Measurements from ENCODE around the gene GBGT1. TPM values are rescaled to one million over a fixed set of nuclear protein-coding genes. Genes with fewer than 3 reads are reported as not detected.

The GBGT1 gene
- total and polyA plus RNA-seq, 5 donors from 2014 or later: 0.67 to 1.6 (median 1.5) TPM; not detected in 2

DNA sequence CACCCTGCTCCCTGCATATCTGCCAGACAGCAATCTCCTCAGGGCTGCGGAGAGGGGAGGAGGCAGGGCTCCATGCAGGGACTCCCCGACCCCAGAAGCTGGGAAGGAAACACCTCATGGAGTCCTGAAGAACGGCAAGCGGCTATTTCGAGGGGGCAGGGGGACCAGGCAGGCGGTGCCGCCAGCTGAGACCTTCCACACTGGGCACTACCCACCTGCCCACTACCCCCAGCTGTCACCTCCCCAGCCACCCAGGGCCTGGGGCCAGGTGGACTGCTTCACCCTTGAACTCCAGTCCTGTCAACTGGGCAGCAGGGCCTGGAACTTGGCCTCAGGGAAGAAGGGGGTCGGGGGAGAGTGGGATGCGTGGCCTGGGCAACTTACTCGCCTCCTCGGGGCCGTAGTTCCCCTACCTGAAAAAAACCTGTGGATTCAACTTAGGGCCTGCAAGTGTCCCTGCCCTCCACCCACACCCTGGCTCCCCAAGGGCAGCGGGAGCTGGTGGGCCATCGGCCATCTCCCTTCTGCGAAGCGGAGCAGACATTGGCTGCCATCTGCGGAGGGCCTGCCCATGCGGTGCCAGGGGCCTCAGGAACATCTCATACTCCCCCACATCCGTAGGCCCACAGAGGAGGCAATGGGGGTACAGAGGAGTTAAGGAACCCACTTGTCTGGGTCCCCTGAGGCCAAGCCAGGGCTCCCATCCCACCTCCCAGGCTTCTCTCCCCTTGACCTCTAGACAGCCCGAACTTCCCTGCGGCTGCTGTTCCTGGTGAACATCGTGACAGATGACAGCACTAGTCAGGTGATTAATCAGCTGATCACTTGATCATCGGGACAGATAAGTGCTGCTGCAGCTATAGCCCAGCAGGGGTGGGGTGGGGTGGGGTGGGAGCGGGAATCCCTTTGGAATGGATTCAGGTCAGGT, 24.2 kb downstream of the GBGT1 start:
- DNase-seq (no peak), ATAC-seq (ENCODE audit: low read depth in 2 of 2) (no peak)
- no peaks in the 10 kb centered on the region for H3K9me3 ChIP-seq (ENCODE audit: control insufficient read depth in 2 of 2, low read length in 2 of 2)
- H3K4me1 Mint-ChIP-seq: peaks cover 14 to 86% (median 35%) of the 10 kb centered on the region in 4 donors
- H3K27me3 ChIP-seq (ENCODE audit: control insufficient read depth, insufficient read depth, low read length): no peaks in the 10 kb centered on the region
- peaks cover 83% of the 10 kb centered on the region for H3K4me1 ChIP-seq (ENCODE audit: control insufficient read depth, insufficient read depth, low read length, poor library complexity, severe bottlenecking)
- no peak overlapping the region for H3K4me3 ChIP-seq (ENCODE audit: low read depth, low read length)
- peaks cover 0 to 2% (median 0%) of the 10 kb centered on the region in 7 donors for H3K9me3 Mint-ChIP-seq
- H3K36me3 Mint-ChIP-seq: peaks cover 5% of the 10 kb centered on the region
- H3K27ac Mint-ChIP-seq: peak overlapping the region; percentile 65 to 90 (median 83)
- no peaks in the 10 kb centered on the region for H3K36me3 ChIP-seq (ENCODE audit: control insufficient read depth, insufficient read depth, low read length)
- H3K4me3 Mint-ChIP-seq: peak overlapping the region in 2 of 4 donors; percentile 21 to 25
- peak overlapping the region; percentile 98 for H3K27ac ChIP-seq (ENCODE audit: insufficient read depth, low read length, poor library complexity, severe bottlenecking)
- H3K27me3 Mint-ChIP-seq: no peaks in the 10 kb centered on the region

DNA sequence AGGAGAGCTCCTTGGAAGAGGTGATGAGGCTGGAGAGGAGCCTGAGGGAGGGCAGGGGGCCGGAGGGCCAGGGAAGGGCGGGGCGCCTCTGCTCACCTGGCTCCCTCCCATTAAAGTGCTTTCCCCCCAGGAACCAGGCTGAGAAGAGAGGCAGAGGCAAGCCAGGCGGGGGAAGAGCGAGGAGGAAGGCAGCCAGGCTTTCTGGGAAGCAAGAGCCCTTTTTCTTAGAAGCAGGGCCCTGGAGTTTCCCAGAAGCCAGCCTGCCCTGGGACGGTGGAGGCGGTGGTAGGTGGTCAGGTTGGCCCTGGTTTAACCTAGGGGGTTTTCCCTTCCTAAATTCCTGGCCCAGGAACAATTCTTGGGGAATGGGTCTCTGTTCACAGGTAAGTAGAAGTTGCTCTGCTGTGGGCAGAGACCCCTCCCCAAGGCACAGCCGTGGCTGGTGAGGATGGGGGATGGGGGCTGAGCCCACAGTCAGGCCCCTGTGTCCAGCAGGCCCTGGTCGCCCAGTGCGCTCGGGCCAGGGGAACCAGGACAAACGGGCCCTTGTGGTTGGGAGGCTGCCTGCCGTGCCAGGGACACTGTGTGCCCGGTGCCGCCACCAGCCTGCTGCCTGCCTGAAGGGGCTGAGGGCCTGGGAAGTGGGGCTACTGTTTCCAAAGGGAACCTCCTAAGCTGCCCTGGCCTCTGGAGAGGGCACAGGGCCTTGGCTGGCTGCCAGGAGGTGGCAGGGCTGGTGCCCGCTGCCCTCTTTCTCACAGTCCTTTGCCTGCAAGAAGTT, 26.1 kb downstream of the GBGT1 start:
- H3K4me3 ChIP-seq (ENCODE audit: low read depth, low read length): no peak overlapping the region
- H3K27me3 Mint-ChIP-seq: no peaks in the 10 kb centered on the region
- ATAC-seq (ENCODE audit: low read depth in 2 of 2) (no peak), DNase-seq (peak in 1 of 3 donors; percentile 77)
- H3K4me1 Mint-ChIP-seq: peaks cover 7 to 87% (median 39%) of the 10 kb centered on the region in 4 donors
- H3K27ac ChIP-seq (ENCODE audit: insufficient read depth, low read length, poor library complexity, severe bottlenecking): peak overlapping the region; percentile 56
- no peaks in the 10 kb centered on the region for H3K9me3 Mint-ChIP-seq
- H3K36me3 Mint-ChIP-seq: peaks cover 5% of the 10 kb centered on the region
- no peaks in the 10 kb centered on the region for H3K9me3 ChIP-seq (ENCODE audit: control insufficient read depth in 2 of 2, low read length in 2 of 2)
- no peaks in the 10 kb centered on the region for H3K27me3 ChIP-seq (ENCODE audit: control insufficient read depth, insufficient read depth, low read length)
- H3K36me3 ChIP-seq (ENCODE audit: control insufficient read depth, insufficient read depth, low read length): no peaks in the 10 kb centered on the region
- H3K4me3 Mint-ChIP-seq: peak overlapping the region in 3 of 4 donors; percentile 12 to 69 (median 61)
- peaks cover 85% of the 10 kb centered on the region for H3K4me1 ChIP-seq (ENCODE audit: control insufficient read depth, insufficient read depth, low read length, poor library complexity, severe bottlenecking)
- peak overlapping the region; percentile 97 to 100 (median 100) for H3K27ac Mint-ChIP-seq

DNA sequence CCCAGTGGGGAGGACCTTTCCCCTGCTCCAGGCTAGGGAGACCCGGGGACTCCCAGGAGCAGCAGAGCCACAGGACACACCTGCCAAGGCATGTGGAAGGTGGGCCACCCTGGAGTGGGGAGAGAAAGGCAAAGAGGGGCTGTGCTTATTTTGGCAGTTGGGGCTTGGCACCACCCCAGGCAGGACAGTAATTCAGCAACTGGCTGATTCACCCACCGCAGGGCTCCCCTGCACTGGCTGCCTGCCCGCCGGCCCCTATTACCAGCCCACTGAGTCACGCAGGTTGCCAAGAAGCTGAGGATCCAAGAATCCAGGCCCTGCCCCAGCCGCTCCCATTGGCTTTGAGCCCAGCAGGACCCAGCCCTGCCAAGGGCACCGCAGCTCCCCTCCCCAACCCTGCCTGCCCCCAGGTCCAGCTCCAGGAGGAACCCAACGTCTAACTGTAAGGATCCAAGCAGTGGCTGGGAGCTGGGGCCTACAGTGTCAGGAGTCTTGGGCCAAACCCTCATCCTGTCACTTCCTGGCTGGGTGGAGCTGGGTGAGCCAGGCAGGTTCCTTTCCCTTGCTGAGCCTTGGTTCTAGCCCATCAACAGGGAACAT, 28.5 kb downstream of the GBGT1 start:
- Mint-ChIP-seq H3K9me3 (peaks cover 0 to 1% (median 0%) of the 10 kb centered on the region in 7 donors), H3K4me1 (peaks cover 7 to 89% (median 42%) of the 10 kb centered on the region in 4 donors), H3K36me3 (peaks cover 7% of the 10 kb centered on the region), H3K27ac (peak overlapping the region; percentile 100), H3K27me3 (peaks cover 5% of the 10 kb centered on the region), H3K4me3 (peak overlapping the region in 3 of 4 donors; percentile 1 to 97 (median 90))
- DNase-seq (peak in 2 of 3 donors; percentile 58 to 70), ATAC-seq (ENCODE audit: low read depth in 2 of 2) (peak in 1 of 2 donors; percentile 4)
- Histone ChIP-seq H3K4me1 (ENCODE audit: control insufficient read depth, insufficient read depth, low read length, poor library complexity, severe bottlenecking) (peaks cover 85% of the 10 kb centered on the region), H3K27ac (ENCODE audit: insufficient read depth, low read length, poor library complexity, severe bottlenecking) (peak overlapping the region; percentile 100), H3K36me3 (ENCODE audit: control insufficient read depth, insufficient read depth, low read length) (no peaks in the 10 kb centered on the region), H3K4me3 (ENCODE audit: low read depth, low read length) (peak overlapping the region; percentile 54), H3K9me3 (ENCODE audit: control insufficient read depth in 2 of 2, low read length in 2 of 2) (no peaks in the 10 kb centered on the region), H3K27me3 (ENCODE audit: control insufficient read depth, insufficient read depth, low read length) (no peaks in the 10 kb centered on the region)

DNA sequence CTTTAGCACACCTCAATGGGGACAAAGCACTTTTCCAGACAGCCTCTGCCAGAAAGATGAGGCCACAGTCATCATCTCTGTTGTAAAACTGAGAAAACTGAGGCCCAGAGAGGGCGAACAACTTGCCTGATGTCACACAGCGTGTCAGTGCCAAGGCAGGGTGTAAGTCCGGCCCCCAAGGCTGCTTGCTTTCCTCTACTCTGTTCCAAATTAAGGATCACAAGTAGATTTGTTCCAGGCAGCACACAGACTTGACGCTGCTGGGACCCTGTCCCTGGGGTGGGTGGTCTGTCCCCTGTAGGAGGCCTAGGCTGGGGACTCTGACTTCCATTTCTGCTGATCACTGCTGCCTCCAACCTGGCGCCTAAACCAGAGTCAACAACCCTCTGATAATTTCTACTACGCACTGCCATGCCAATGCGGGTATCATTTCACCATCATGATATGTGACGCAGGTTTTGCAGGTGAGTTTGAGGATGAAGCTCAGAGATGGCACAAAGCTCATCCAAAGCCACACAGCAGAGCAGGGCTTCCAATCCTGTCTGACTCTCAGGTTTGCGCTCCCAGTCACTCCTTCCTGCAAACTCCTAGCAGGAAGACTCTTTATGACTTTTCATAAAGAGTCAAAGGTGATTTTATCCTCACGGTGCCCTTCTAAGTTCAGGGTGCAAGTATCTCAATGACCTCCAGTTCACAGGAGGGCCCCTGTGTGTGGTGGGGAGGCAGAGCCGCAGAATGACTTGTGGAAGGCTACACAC, 29.1 kb downstream of the GBGT1 start:
- H3K27me3 ChIP-seq (ENCODE audit: control insufficient read depth, insufficient read depth, low read length): no peaks in the 10 kb centered on the region
- H3K4me3 ChIP-seq (ENCODE audit: low read depth, low read length): peak overlapping the region; percentile 54
- Mint-ChIP-seq H3K36me3 (peaks cover 7% of the 10 kb centered on the region), H3K4me1 (peaks cover 7 to 89% (median 42%) of the 10 kb centered on the region in 4 donors), H3K9me3 (peaks cover 0 to 1% (median 0%) of the 10 kb centered on the region in 7 donors), H3K4me3 (peak overlapping the region; percentile 70 to 97 (median 90)), H3K27ac (peak overlapping the region; percentile 100), H3K27me3 (peaks cover 5% of the 10 kb centered on the region)
- H3K36me3 ChIP-seq (ENCODE audit: control insufficient read depth, insufficient read depth, low read length): no peaks in the 10 kb centered on the region
- DNase-seq (peak in 1 of 3 donors; percentile 35), ATAC-seq (ENCODE audit: low read depth in 2 of 2) (no peak)
- H3K27ac ChIP-seq (ENCODE audit: insufficient read depth, low read length, poor library complexity, severe bottlenecking): peak overlapping the region; percentile 100
- peaks cover 83% of the 10 kb centered on the region for H3K4me1 ChIP-seq (ENCODE audit: control insufficient read depth, insufficient read depth, low read length, poor library complexity, severe bottlenecking)
- H3K9me3 ChIP-seq (ENCODE audit: control insufficient read depth in 2 of 2, low read length in 2 of 2): no peaks in the 10 kb centered on the region

DNA sequence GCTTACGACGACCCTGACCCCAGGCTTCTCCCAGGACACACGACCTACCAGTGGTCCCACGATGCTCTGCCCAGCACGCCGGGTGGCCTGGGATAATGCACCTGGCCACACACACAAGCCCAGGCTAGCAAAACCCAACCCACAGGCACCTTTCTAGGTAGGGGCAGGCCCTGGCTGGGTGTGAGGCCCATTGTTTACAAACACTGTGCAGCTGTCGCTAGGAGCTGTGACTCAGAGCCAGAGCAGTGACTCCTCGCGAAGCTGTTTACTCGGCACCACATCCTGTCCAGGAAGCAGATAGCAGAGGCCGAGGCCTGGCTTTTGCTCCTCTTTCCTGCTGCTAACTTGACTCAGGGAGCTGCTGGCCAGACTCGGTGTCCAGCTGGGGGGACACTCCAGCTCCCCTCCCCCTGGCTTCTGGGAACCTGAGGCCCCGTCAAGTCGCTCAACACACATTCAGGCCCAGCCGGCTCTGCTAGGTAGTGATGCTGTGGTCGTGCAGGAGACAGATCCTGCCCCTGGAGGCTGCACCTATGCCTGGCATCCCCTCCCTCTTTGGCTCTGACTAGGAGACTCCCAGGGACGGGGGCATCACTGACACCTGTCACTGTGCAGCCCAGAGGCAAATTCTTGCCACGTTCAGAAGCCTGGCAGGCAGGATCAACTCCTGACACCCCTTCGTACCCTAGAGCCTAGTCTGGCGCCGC, 29.9 kb downstream of the GBGT1 start:
- H3K36me3 Mint-ChIP-seq: peaks cover 7% of the 10 kb centered on the region
- Histone ChIP-seq H3K27me3 (ENCODE audit: control insufficient read depth, insufficient read depth, low read length) (no peaks in the 10 kb centered on the region), H3K27ac (ENCODE audit: insufficient read depth, low read length, poor library complexity, severe bottlenecking) (peak overlapping the region; percentile 100), H3K4me1 (ENCODE audit: control insufficient read depth, insufficient read depth, low read length, poor library complexity, severe bottlenecking) (peaks cover 87% of the 10 kb centered on the region), H3K36me3 (ENCODE audit: control insufficient read depth, insufficient read depth, low read length) (no peaks in the 10 kb centered on the region), H3K9me3 (ENCODE audit: control insufficient read depth in 2 of 2, low read length in 2 of 2) (no peaks in the 10 kb centered on the region), H3K4me3 (ENCODE audit: low read depth, low read length) (peak overlapping the region; percentile 54)
- ATAC-seq (ENCODE audit: low read depth in 2 of 2) (peak; percentile 89 to 90), DNase-seq (peak; percentile 87 to 97 (median 93))
- H3K4me1 Mint-ChIP-seq: peaks cover 7 to 91% (median 43%) of the 10 kb centered on the region in 4 donors
- peak overlapping the region; percentile 70 to 97 (median 90) for H3K4me3 Mint-ChIP-seq
- peak overlapping the region; percentile 100 for H3K27ac Mint-ChIP-seq
- peaks cover 5% of the 10 kb centered on the region for H3K27me3 Mint-ChIP-seq
- H3K9me3 Mint-ChIP-seq: peaks cover 0 to 1% (median 0%) of the 10 kb centered on the region in 7 donors

DNA sequence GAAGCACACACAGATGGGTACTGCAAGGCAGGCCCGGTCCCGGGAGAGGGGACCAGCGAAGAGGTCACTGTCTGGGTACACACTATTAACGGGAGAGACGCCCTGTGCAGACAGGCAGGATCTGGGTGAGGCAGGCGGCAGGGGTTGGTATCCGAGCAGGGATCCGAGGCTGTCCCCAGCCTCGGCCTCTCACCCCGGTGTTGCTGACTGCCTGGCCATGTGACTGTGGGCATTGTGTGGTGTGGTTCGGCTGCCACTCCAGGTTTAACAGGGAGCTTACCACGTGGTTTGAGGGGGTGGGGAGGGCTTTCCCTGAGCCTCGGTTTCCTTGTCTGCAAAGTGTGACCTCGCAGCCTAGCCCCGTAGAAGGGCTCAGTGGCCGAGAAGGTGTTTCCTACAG, 31.5 kb downstream of the GBGT1 start:
- Histone ChIP-seq H3K4me3 (ENCODE audit: low read depth, low read length) (no peak overlapping the region), H3K9me3 (ENCODE audit: control insufficient read depth in 2 of 2, low read length in 2 of 2) (no peaks in the 10 kb centered on the region), H3K27me3 (ENCODE audit: control insufficient read depth, insufficient read depth, low read length) (no peaks in the 10 kb centered on the region), H3K36me3 (ENCODE audit: control insufficient read depth, insufficient read depth, low read length) (no peaks in the 10 kb centered on the region), H3K27ac (ENCODE audit: insufficient read depth, low read length, poor library complexity, severe bottlenecking) (peak overlapping the region; percentile 100), H3K4me1 (ENCODE audit: control insufficient read depth, insufficient read depth, low read length, poor library complexity, severe bottlenecking) (peaks cover 92% of the 10 kb centered on the region)
- Mint-ChIP-seq H3K4me3 (peak overlapping the region; percentile 77 to 93 (median 91)), H3K36me3 (peaks cover 11% of the 10 kb centered on the region), H3K4me1 (peaks cover 7 to 94% (median 51%) of the 10 kb centered on the region in 4 donors), H3K27ac (peak overlapping the region; percentile 100), H3K27me3 (peaks cover 5% of the 10 kb centered on the region), H3K9me3 (peaks cover 0 to 1% (median 0%) of the 10 kb centered on the region in 7 donors)
- no peak for DNase-seq
- ATAC-seq (ENCODE audit: low read depth in 2 of 2): no peak
